HFFc6 (cell line): ENCODE measurements around the gene ZNF827. TPM values are rescaled to one million over a fixed set of nuclear protein-coding genes. Genes with fewer than 3 reads are reported as not detected.

Experiments used
- DNase-seq: peaks from one replicate; pipeline ENCODE4 v3.0.0-alpha.2; 2018
- H3K27ac Mint-ChIP-seq: 2 replicates; pipeline ENCODE4 v1.8.0; 2020; ENCODE audit warnings: mild to moderate bottlenecking, mixed read lengths
- H3K27me3 Mint-ChIP-seq: 2 replicates; pipeline ENCODE4 v1.8.0; 2021; ENCODE audit warnings: mild to moderate bottlenecking, moderate library complexity, mixed read lengths; ENCODE audit not compliant: insufficient read depth
- H3K36me3 Mint-ChIP-seq: 2 replicates; pipeline ENCODE4 v1.8.0; 2021; ENCODE audit warnings: low read depth, mixed read lengths
- H3K4me1 Mint-ChIP-seq: 2 replicates; pipeline ENCODE4 v1.8.0; 2020; ENCODE audit warnings: low read depth, mixed read lengths
- H3K4me3 Mint-ChIP-seq: 2 replicates; pipeline ENCODE4 v1.8.0; 2020; ENCODE audit warnings: mild to moderate bottlenecking, moderate library complexity, mixed read lengths
- H3K9me3 Mint-ChIP-seq: 2 replicates; pipeline ENCODE4 v1.8.0; 2020; ENCODE audit warnings: mild to moderate bottlenecking, mixed read lengths
- total RNA-seq, 6 experiments: library from RNA; stranded (reverse); fragmentation: NEBNext Ultra II Directional; extraction: Animal tissue kit (Norgen Biotek cat#: 25700); gene quantifications; 2 replicates in 1 of 6; 3 replicates in 5 of 6; pipeline ENCODE4 v1.2.3, GENCODE V29; 2021
- TF ChIP-seq, protein P1 (sequence below): fragments of 200-600 bp; sonication (generic); IDR thresholded peaks from 2 replicates; pipeline ENCODE4 v1.5.0; 2021; ENCODE audit warnings: antibody characterized with exemption, mild to moderate bottlenecking

The ZNF827 gene
- total RNA-seq, 6 experiments from 2014 or later: 15.8 to 22.4 (median 17.6) TPM

DNA sequence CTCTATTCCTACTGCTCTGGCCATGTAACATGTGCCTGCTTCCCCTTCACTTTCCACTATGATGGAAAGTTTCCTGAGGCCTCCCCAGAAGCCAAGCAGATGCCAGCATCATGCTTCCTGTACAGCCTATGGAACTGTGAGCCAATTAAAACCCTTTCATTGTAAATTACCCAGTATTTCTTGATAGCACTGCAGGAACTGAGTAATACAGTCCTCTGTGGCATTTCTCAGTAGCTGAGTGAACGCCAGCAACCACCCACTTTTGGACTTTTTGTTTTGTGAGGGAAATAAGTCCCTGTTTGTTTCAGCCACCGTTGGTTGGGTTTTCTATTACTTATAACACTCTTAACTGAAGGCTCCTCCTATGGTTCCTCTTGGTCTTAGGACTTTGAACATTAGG lies 154.6 kb downstream of the ZNF827 start:
- no peak overlapping the region for H3K27ac Mint-ChIP-seq
- peaks cover 37% of the 10 kb centered on the region for H3K4me1 Mint-ChIP-seq
- DNase-seq: no peak
- TF ChIP-seq, protein P1, sequence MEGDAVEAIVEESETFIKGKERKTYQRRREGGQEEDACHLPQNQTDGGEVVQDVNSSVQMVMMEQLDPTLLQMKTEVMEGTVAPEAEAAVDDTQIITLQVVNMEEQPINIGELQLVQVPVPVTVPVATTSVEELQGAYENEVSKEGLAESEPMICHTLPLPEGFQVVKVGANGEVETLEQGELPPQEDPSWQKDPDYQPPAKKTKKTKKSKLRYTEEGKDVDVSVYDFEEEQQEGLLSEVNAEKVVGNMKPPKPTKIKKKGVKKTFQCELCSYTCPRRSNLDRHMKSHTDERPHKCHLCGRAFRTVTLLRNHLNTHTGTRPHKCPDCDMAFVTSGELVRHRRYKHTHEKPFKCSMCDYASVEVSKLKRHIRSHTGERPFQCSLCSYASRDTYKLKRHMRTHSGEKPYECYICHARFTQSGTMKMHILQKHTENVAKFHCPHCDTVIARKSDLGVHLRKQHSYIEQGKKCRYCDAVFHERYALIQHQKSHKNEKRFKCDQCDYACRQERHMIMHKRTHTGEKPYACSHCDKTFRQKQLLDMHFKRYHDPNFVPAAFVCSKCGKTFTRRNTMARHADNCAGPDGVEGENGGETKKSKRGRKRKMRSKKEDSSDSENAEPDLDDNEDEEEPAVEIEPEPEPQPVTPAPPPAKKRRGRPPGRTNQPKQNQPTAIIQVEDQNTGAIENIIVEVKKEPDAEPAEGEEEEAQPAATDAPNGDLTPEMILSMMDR: no peak
- H3K4me3 Mint-ChIP-seq: no peak overlapping the region
- peaks cover 29% of the 10 kb centered on the region for H3K36me3 Mint-ChIP-seq
- no peaks in the 10 kb centered on the region for H3K27me3 Mint-ChIP-seq
- H3K9me3 Mint-ChIP-seq: peaks cover 13% of the 10 kb centered on the region; the same call in 1 of the 2 replicates

- TF ChIP-seq, protein P1: no peak
- peaks cover 34% of the 10 kb centered on the region for H3K36me3 Mint-ChIP-seq
- DNase-seq: no peak
Observed at GRCh38 chr4:145782756-145783155, 155.9 kb downstream of the ZNF827 start.

GRCh38 chr4:145781351-145781750 lies 157.3 kb downstream of the ZNF827 start:
- Mint-ChIP-seq H3K4me1 (peaks cover 53% of the 10 kb centered on the region), H3K27ac (peak overlapping the region; percentile 5; the same call in 1 of the 2 replicates), H3K27me3 (no peaks in the 10 kb centered on the region), H3K9me3 (peaks cover 13% of the 10 kb centered on the region; the same call in 1 of the 2 replicates), H3K36me3 (peaks cover 35% of the 10 kb centered on the region), H3K4me3 (no peak overlapping the region)
- TF ChIP-seq, protein P1: no peak
- DNase-seq: peak; percentile 26

More at GRCh38 chr4:145782756-145783155, 155.9 kb downstream of the ZNF827 start:
- Mint-ChIP-seq H3K4me1 (peaks cover 45% of the 10 kb centered on the region), H3K27me3 (no peaks in the 10 kb centered on the region), H3K4me3 (peak overlapping the region; percentile 33), H3K27ac (peak overlapping the region; percentile 46; the same call in 1 of the 2 replicates), H3K9me3 (peaks cover 13% of the 10 kb centered on the region; the same call in 1 of the 2 replicates)

DNA sequence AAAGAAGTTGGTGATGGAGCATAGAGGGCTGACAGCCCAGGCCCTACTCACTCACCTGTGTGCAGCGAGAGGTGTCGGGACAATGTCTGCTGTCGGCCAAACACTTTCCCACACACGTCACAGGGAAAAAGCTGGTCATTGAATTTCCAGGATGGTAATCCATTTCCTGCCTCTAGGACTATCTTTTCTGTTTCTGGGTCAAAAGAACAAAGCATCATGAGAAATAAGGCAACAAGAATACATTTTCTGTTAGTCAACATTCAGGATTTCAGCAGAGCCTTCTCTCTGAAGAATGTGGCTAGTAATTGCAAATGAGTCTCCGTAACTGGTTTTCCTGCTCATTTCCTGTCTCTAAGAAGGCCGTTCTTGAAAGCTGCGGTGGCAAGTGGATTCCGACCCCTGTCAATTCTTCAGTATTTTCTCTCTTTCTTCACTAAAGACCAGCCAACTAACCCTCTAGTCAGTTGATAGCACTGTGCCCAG lies 159.3 kb downstream of the ZNF827 start:
- peak; percentile 63 for DNase-seq
- Mint-ChIP-seq H3K4me1 (peaks cover 53% of the 10 kb centered on the region), H3K4me3 (no peak overlapping the region), H3K36me3 (peaks cover 33% of the 10 kb centered on the region), H3K27ac (peak overlapping the region; percentile 71), H3K9me3 (peaks cover 7% of the 10 kb centered on the region; the same call in 1 of the 2 replicates), H3K27me3 (peaks cover 2% of the 10 kb centered on the region; the same call in 1 of the 2 replicates)
- TF ChIP-seq, protein P1: no peak

DNA sequence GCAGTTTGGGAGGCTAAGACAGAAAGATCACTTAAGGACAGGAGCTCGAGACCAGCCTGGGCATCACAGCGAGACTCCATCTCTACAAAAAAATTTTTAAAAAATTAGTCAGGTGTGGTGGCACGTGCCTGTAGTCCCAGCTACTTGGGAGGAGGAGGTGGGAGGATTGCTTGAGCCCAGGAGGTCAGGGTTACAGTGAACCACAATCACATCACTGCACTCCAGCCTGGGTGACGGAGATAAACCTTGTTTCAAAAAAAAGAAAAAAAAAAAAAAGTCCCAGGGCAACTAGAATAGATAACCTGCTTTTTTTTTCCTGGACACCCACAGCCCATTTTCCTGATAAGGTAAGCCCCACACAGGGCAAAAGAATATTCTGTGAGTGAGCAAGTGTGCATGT lies 162.4 kb downstream of the ZNF827 start:
- H3K4me1 Mint-ChIP-seq: peaks cover 32% of the 10 kb centered on the region
- TF ChIP-seq, protein P1: no peak
- H3K27ac Mint-ChIP-seq: no peak overlapping the region
- no peaks in the 10 kb centered on the region for H3K9me3 Mint-ChIP-seq
- H3K36me3 Mint-ChIP-seq: peaks cover 36% of the 10 kb centered on the region
- no peak overlapping the region for H3K4me3 Mint-ChIP-seq
- peaks cover 2% of the 10 kb centered on the region; the same call in 1 of the 2 replicates for H3K27me3 Mint-ChIP-seq
- DNase-seq: no peak
